Stimulated activated CD8-positive, alpha-beta memory T cell treated with anti-CD3 and anti-CD28 coated beads, Interleukin-4, amount 100 ng/mL, for 24 hours (primary cell): ENCODE results near the gene OR6B2.

Source experiments
- DNase-seq: peaks from one replicate; pipeline ENCODE4 v3.0.0-alpha.2; 2020; ENCODE audit warnings: low read depth

Gene OR6B2

DNA sequence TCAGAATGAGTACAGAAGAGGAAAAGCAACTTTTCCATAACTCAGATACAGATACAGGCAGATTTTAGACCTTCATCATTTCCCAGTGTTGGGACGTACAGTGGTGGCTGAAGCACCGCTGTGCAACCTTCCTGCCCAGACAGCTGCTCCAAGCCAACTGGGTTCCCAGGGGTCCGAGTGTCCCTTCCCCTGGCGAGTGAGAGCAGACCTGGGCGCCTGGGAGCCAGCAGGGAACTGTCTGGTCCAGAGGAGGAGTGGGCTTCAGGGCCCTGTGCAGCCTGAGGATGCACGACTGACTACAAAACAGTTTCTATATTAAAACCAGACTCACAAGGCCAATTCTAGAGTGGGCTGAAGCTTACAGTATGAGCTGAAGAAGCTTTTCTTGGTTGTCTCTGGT lies 11.1 kb upstream of the OR6B2 start:
- no peak for DNase-seq

GRCh38 chr2:240037358-240037757 lies 7.1 kb upstream of the OR6B2 start:
- no peak for DNase-seq

DNA sequence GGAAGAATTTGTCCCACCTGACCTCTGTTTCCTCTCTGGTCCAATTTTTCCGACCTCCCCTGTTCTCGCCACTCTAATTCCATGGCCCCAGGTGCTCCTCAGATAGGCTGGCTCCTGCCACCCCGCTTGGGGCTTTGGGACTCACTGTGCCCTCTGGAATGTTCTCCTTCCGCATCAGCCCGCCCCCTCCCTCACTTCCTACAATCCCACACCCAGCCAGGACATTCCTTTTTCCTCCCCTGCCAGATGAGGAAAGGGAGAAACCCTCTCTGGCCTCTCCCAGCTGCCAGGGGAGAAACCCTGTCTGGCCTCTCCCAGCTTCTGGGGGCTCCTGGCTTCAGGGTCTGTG lies 3.1 kb upstream of the OR6B2 start:
- DNase-seq: no peak

GRCh38 chr2:240032406-240033329 lies 2.4 kb upstream of the OR6B2 start:
- DNase-seq: no peak

DNA sequence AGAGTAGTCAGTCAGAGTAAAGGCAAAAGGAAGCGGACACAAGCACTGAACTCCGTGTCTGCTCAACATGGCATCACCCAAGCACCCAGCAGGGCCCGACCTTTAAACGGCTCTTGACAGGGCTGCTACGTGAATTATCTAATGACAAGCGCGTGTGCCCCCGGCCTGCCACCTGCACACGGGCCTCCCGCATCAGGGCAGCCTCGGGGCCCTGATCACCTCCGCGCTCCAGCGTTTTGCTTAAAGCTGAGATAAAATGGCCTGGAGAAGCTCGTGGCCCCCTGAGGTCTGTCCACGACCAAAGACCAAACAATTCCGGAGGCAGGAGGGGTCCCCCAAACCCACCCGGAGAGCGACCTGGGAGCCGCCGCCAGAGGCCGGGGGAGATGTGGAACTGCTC lies 5.5 kb downstream of the OR6B2 start:
- no peak for DNase-seq

GRCh38 chr2:240023792-240024191 lies 6.4 kb downstream of the OR6B2 start:
- no peak for DNase-seq

DNA sequence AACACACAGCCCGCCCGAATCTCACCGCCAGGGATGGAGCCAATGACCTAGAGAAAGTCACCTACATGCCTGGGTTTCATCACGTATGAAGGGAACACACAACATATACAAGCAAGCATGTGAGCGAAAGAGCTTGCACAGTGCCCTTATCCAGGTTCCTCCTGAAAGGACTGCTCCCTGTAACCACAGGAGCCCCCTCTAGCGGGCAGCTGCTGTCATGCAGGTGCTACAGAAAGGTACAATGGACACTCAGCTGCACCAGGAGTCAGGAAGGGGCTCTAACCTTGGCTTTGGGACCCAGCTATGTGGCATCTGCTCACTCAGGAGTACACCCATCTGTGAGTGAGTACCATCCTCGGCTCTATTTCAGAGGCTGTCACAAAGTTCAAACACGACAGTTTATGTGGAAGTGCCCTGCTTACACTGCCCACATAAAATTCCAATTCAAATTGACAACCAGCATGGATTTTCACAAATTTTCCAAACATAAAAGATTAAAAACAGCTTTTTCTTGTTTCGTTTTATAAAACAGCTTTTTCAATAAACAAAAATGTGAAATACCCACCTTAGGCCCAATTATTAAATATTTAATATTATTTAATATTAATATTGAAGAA lies 8.6 kb downstream of the OR6B2 start:
- DNase-seq: peak; percentile 31

DNA sequence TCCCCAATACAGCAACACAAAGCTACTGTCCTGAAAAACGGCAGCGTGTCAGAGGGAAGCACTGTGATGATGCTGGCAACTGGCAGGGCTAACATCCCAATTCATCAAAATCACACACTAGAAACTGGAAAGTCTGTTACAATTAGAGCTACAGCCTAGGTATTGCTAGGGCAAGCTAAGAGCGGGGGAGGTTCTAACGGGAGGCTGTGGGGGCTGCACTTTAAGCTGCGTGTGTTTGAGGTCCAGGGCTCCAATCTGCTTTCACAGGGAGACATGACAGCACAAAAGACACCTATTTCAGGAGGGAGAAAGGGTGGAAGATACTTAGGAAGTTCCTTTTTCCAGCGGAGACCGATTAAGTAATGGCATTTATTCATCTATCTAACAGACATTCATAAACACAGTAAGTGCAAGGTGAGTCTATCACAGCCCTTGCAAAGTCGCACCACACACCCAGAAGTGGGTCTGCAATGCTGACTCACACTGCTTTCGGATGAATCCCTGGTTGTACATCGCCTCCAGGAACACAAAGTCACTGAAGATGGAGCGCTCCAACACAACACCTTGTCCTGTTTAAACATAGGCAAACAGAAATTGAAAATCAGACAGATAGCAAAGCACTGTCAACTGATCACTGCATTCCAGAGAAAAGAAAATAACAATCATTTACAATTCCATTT lies 12.0 kb downstream of the OR6B2 start:
- DNase-seq: no peak

DNA sequence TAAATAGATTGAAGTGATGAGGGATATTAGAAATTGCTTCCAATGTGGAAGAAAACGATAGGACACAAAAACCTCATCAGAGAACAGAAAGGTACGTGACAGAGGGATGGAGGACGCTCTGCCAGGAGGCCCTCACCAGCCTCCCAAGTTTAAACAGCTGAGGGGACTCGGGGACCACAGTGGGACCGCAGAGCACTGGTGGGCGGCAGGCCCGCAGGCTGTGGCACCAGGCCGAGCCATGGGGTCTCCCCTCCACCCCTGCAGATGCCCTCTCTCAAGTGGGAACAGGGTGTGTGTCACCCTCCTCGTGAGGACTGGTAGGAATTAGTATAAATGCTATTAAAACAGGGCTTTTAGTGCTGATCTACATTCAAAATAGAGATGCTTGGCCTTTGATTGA lies 15.9 kb downstream of the OR6B2 start:
- DNase-seq: no peak

DNA sequence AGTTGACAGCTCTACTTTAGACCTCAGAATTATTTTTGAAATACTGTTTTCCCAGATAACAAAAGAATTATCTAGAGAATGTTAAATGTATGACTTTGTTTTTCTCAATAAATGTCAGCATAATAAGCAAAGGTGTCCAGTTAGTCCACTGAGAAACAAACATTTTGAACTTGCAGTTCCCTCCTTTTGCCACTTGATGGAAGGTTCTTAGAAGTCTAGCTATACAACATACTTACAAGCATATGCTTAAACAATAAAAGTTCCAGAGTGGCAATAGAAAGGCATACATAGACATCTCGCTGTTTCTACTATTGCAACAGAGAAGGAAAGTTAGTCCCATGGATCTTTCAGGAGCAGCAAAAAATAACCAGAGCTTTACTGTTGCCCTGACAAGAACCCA lies 16.9 kb downstream of the OR6B2 start:
- DNase-seq: no peak

DNA sequence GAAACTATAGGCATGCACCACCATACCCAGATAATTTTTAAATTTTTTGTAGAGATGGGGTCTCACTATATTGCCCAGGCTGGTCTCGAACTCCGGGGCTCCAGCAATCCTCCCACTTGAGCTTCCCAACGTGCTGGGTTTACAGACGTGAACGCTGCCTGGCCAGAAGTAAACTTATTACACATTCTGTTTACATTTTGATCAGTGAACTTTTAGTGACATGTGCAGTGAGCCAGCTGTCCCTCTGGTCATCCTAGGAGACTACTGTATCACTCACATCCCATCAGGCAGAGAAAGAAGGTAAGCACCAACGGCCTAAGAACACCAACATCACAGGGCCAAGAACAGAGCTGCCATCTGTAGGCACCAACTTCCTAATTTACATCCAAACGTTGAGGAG lies 27.2 kb downstream of the OR6B2 start:
- DNase-seq: no peak

DNA sequence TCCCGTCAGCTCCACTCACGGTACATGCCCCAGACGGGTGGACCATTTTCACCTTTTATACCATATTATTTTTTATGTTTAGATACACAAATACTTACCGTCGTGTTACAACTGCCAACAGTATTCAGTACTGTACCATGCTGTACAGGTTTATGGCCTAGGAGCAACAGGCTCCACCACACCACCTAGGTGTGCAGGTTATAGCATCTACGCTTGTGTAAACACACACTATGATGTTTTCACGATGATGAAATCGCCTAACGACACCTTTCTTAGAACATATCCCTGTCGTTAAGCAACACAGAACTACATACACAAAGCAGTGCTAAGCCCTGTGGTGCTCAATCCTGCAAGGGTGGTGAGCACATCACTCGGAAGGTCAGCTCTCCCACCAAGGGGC lies 29.6 kb downstream of the OR6B2 start:
- no peak for DNase-seq

GRCh38 chr2:239997686-239998409 lies 32.4 kb downstream of the OR6B2 start:
- no peak for DNase-seq

- DNase-seq: no peak
These were observed 36.1 kb downstream of the OR6B2 start for GRCh38 chr2:239994086-239994485.

- DNase-seq: no peak
These were observed 36.9 kb downstream of the OR6B2 start for GRCh38 chr2:239993291-239993690.

- no peak for DNase-seq
These were observed 38.4 kb downstream of the OR6B2 start for GRCh38 chr2:239991689-239992314.

GRCh38 chr2:239990966-239991365 lies 39.3 kb downstream of the OR6B2 start:
- no peak for DNase-seq

GRCh38 chr2:239985356-239985755 lies 44.9 kb downstream of the OR6B2 start:
- no peak for DNase-seq

GRCh38 chr2:239984421-239985194 lies 45.6 kb downstream of the OR6B2 start:
- DNase-seq: no peak

DNA sequence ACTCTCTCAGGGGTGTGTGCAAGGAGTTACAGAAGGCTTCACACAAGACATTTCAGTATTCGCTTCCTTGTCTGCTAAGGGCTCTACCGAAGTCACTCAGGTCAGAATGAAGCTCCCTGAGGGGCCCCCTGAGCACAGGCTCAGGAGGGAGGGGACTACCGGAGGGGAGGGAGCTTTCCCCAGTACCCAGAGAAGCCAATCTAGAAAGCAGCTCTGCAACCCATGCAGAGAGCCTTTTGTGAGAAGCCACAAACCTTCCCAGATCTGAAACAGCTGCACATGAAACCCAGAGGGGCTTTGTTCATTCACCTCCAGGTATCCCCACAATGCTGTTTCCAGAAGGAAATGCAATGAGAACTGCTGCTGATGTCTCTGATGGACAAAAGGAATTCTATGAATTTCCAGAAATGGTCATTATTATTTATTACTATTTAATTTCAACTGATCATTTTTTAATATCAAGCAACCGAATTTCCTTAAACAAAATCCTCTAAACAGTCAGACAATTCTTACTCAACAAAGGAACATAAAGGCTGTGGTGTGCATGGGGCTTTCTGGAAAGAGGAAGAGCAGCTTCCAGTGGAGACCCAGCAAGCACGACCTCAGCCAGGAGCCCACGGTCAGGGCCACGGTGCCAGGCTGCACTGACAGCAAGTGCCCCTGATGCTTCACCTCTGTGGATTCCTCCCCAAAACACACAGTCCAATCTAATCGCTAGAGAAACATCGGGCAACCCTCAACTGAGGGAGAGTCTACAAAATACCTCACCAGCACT lies 47.0 kb downstream of the OR6B2 start:
- DNase-seq: no peak
